HCT116 (cell line): ENCODE results near the gene SLC35B2. TPM values are rescaled to one million over a fixed set of nuclear protein-coding genes. Genes with fewer than 3 reads are reported as not detected.

Source experiments
- ATAC-seq: fragments of 200-7000 bp; cut with Tn5 transposase; 2 replicates; pipeline ENCODE4 v1.9.1; 2020; ENCODE audit warnings: mild to moderate bottlenecking, moderate library complexity
- BruUV-seq: library from RNA; stranded (reverse); fragments of 400-500 nt; replicated peaks from 2 replicates; lab custom pipeline; 2021; lab: Mats Ljungman, UMichigan
- CTCF ChIA-PET: fragments of 300-600 bp; sonication (Branson Sonifier 250); formaldehyde crosslinking; loops from one replicate; lab custom pipeline; 2021; ENCODE audit warnings: antibody characterized with exemption; lab: Charles Lee
- POLR2A ChIA-PET: fragments of 300-600, 350-600 bp; sonication (Branson Sonifier 250); formaldehyde crosslinking; loops from one replicate; lab custom pipeline; 2021; ENCODE audit warnings: antibody characterized with exemption; lab: Charles Lee
- RAD21 ChIA-PET, 2 experiments: fragments of 300-600 bp; sonication (Branson Sonifier 250); formaldehyde crosslinking; loops; one replicate each; lab custom pipeline; 2023; ENCODE audit warnings: low total read pairs in 2 of 2; ENCODE audit not compliant: uncharacterized antibody in 2 of 2, unreplicated experiment in 2 of 2, low non-redundant PET in 1 of 2; lab: Charles Lee
- DNase-seq: peaks from one replicate; pipeline ENCODE4 v3.0.0-alpha.2; 2010; ENCODE audit warnings: low read depth, low spot score
- H2AFZ ChIP-seq: fragments of 200-600 bp; shearing (Covaris generic), sonication (generic); 2 replicates; pipeline ENCODE4 v1.6.1; 2017; ENCODE audit warnings: low read depth, mixed run types, mixed read lengths, antibody characterized with exemption, low read length; ENCODE audit not compliant: poor library complexity, severe bottlenecking
- H3K27ac ChIP-seq: 2 replicates; pipeline ENCODE4 v1.5.1; 2012; ENCODE audit warnings: low read depth, low read length
- H3K27me3 ChIP-seq: fragments of 200-600 bp; sonication (generic); 2 replicates; pipeline ENCODE4 v1.6.1; 2016; ENCODE audit warnings: mixed run types, low read length, mixed read lengths; ENCODE audit not compliant: insufficient read depth
- H3K36me3 ChIP-seq, 2 experiments: fragments of 200-500 bp in 1 of 2; fragments of 200-600 bp in 1 of 2; sonication (Bioruptor generic) in 1 of 2; sonication (generic) in 1 of 2; 2 replicates each; pipeline versions ENCODE4 v1.5.1 to v1.6.1; 2014 to 2016; ENCODE audit warnings: low read length in 2 of 2, inconsistent platforms in 1 of 2, mixed read lengths in 1 of 2, mixed run types in 1 of 2; ENCODE audit not compliant: insufficient read depth in 2 of 2, control insufficient read depth in 1 of 2
- H3K4me1 ChIP-seq, 2 experiments: fragments of 200-600 bp in 1 of 2; sonication (generic) in 1 of 2; 2 replicates each; pipeline versions ENCODE4 v1.5.1 to v1.6.1; 2012 to 2017; ENCODE audit warnings: low read length in 2 of 2, inconsistent platforms in 1 of 2, mild to moderate bottlenecking in 1 of 2, mixed read lengths in 1 of 2, mixed run types in 1 of 2, moderate library complexity in 1 of 2; ENCODE audit not compliant: insufficient read depth in 2 of 2, control insufficient read depth in 1 of 2
- H3K4me2 ChIP-seq: fragments of 200-600 bp; sonication (generic); 2 replicates; pipeline ENCODE4 v1.6.1; 2017; ENCODE audit warnings: mixed run types, low read length, mixed read lengths
- H3K4me3 ChIP-seq, 2 experiments: fragments of 200-600 bp in 1 of 2; sonication (generic) in 1 of 2; replicated peaks in 1 of 2; 2 replicates each; pipeline ENCODE4 v1.5.1; 2011 to 2016; ENCODE audit warnings: low read length in 2 of 2, control low read depth in 1 of 2, low read depth in 1 of 2, mild to moderate bottlenecking in 1 of 2, mixed read lengths in 1 of 2, mixed run types in 1 of 2
- H3K79me2 ChIP-seq: fragments of 200-600 bp; sonication (generic); 2 replicates; pipeline ENCODE4 v1.6.1; 2017; ENCODE audit warnings: mild to moderate bottlenecking, mixed run types, low read length, moderate library complexity, mixed read lengths; ENCODE audit not compliant: insufficient read depth
- H3K9ac ChIP-seq: fragments of 200-600 bp; sonication (generic); 2 replicates; pipeline ENCODE4 v1.6.1; 2016; ENCODE audit warnings: low read length, mixed read lengths
- H3K9me2 ChIP-seq: fragments of 200-600 bp; sonication (generic), shearing (Covaris generic); 2 replicates; pipeline ENCODE4 v1.6.1; 2017; ENCODE audit warnings: mixed run types, mild to moderate bottlenecking, moderate library complexity; ENCODE audit not compliant: insufficient read depth
- H3K9me3 ChIP-seq, 2 experiments: fragments of 200-500 bp in 1 of 2; fragments of 200-600 bp in 1 of 2; sonication (Bioruptor generic) in 1 of 2; sonication (generic) in 1 of 2; 2 replicates each; pipeline ENCODE4 v1.6.1; 2014 to 2017; ENCODE audit warnings: low read length in 2 of 2, mixed read lengths in 2 of 2, inconsistent platforms in 1 of 2, low read depth in 1 of 2, mild to moderate bottlenecking in 1 of 2, mixed run types in 1 of 2, moderate library complexity in 1 of 2; ENCODE audit not compliant: control insufficient read depth in 1 of 2, insufficient read depth in 1 of 2
- H4K20me1 ChIP-seq: fragments of 200-600 bp; sonication (generic), shearing (Covaris generic); 2 replicates; pipeline ENCODE4 v1.6.1; 2017; ENCODE audit warnings: mixed run types, mild to moderate bottlenecking, moderate library complexity; ENCODE audit not compliant: insufficient read depth
- CEBPB ChIP-seq: IDR thresholded peaks from 2 replicates; pipeline ENCODE4 v1.6.1; 2012; ENCODE audit warnings: low read depth
- SP1 ChIP-seq: IDR thresholded peaks from 2 replicates; pipeline ENCODE4 v1.6.1; 2012; ENCODE audit warnings: low read depth
- SRF ChIP-seq: IDR thresholded peaks from 2 replicates; pipeline ENCODE4 v1.6.1; 2012; ENCODE audit warnings: low read depth
- TCF7L2 ChIP-seq: IDR thresholded peaks from 2 replicates; pipeline ENCODE4 v1.7.0; 2011; ENCODE audit warnings: borderline replicate concordance, inconsistent platforms; ENCODE audit not compliant: insufficient read depth, insufficient read length; ENCODE audit errors: extremely low read depth
- YY1 ChIP-seq: IDR thresholded peaks from 2 replicates; pipeline ENCODE4 v1.6.1; 2011; ENCODE audit warnings: low read length, low read depth, moderate library complexity, mild to moderate bottlenecking; ENCODE audit not compliant: insufficient replicate concordance; ENCODE audit errors: extremely low read depth
- intact Hi-C: fragments of 100-400 bp; cut with micrococcal nuclease; formaldehyde crosslinking; loops from 2 replicates; pipeline ENCODE4 v1.10.0; 2022
- total RNA-seq: library from RNA; stranded (reverse); gene quantifications from one replicate; pipeline ENCODE4 v1.2.1, GENCODE V29; 2021; ENCODE audit not compliant: unreplicated experiment
- TF ChIP-seq, protein P1 (sequence below): IDR thresholded peaks from 2 replicates; pipeline ENCODE4 v1.6.1; 2011; ENCODE audit warnings: mild to moderate bottlenecking, low read length, moderate library complexity; ENCODE audit not compliant: insufficient replicate concordance; ENCODE audit errors: extremely low read depth
- TF ChIP-seq, protein P2 (sequence below): IDR thresholded peaks from 2 replicates; pipeline ENCODE4 v1.6.1; 2012; ENCODE audit warnings: low read depth
- TF ChIP-seq, protein P3 (sequence below), 3 experiments: fragments of 200-600 bp in 1 of 3; sonication (generic) in 1 of 3; IDR thresholded peaks in 2 of 3; conservative IDR thresholded peaks in 1 of 3; 2 replicates each; pipeline ENCODE4 v1.5.1; 2012 to 2017; ENCODE audit warnings: low read depth in 2 of 3, low read length in 2 of 3, antibody characterized with exemption in 1 of 3, borderline replicate concordance in 1 of 3, control low read depth in 1 of 3, mild to moderate bottlenecking in 1 of 3, mixed read lengths in 1 of 3, mixed run types in 1 of 3, moderate library complexity in 1 of 3; ENCODE audit not compliant: insufficient read depth in 1 of 3
- TF ChIP-seq, protein P4 (sequence below): IDR thresholded peaks from 2 replicates; pipeline ENCODE4 v1.6.1; 2012

The SLC35B2 gene
- total RNA-seq, 1 experiment from 2014 or later, result 50.5 TPM

DNA sequence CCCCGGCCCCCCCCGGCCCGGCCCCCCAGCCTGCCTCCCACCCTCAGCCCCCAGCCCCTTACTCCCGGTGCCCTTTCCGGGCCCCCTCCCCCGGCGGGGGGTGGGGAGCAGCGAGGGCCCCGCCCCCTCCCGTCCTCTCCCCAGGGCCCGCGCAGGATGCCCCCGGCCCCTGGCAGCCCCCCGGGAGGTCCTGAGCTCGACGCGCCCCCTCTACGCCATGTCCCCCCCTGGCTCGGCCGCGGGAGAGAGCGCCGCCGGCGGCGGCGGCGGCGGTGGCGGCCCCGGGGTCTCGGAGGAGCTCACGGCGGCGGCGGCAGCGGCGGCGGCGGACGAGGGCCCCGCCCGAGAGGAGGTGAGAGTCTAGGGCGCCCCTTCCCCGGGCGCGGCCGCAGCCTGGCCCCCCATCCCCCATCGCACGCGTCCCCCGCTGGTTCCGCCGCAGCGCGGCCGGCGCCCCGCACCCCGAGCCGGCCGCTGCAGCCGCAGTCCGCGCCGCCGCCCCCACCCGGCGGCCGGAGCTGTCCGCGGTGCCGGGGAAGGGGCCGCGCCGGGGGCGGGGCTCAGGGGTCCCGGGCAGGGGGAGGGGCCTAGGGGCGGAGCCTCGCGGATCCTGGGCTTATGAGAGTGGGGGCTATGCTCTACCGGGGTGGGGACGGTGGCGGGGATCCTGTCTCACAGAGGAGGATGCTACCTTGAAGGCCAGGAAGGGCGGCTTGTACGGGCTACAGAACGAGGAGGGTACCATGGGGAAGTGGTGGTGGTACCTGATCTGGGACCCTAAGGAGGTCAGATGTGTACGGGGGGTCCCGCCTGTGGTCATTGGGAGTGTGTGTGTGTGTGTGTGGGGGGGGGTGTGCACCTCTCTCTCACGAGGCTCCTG is 13.4 kb upstream of the SLC35B2 start:
- H3K27me3 ChIP-seq, result no peaks in the 10 kb centered on the region
- no TSS peak for BruUV-seq
- POLR2A ChIA-PET, result no interaction called here
- H3K36me3 ChIP-seq, result no peaks in the 10 kb centered on the region
- no peak for ATAC-seq
- H3K9me3 ChIP-seq, result no peaks in the 10 kb centered on the region
- CTCF ChIA-PET, result no interaction called here
- RAD21 ChIA-PET, result no interaction called here
- no peaks in the 10 kb centered on the region for H3K9me2 ChIP-seq
- no peak overlapping the region for H2AFZ ChIP-seq
- TF ChIP-seq CEBPB (no peak), TCF7L2 (no peak), SRF (no peak), YY1 (no peak), SP1 (no peak)
- TF ChIP-seq, protein P1, sequence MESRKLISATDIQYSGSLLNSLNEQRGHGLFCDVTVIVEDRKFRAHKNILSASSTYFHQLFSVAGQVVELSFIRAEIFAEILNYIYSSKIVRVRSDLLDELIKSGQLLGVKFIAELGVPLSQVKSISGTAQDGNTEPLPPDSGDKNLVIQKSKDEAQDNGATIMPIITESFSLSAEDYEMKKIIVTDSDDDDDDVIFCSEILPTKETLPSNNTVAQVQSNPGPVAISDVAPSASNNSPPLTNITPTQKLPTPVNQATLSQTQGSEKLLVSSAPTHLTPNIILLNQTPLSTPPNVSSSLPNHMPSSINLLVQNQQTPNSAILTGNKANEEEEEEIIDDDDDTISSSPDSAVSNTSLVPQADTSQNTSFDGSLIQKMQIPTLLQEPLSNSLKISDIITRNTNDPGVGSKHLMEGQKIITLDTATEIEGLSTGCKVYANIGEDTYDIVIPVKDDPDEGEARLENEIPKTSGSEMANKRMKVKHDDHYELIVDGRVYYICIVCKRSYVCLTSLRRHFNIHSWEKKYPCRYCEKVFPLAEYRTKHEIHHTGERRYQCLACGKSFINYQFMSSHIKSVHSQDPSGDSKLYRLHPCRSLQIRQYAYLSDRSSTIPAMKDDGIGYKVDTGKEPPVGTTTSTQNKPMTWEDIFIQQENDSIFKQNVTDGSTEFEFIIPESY, result no peak
- TF ChIP-seq, protein P2, sequence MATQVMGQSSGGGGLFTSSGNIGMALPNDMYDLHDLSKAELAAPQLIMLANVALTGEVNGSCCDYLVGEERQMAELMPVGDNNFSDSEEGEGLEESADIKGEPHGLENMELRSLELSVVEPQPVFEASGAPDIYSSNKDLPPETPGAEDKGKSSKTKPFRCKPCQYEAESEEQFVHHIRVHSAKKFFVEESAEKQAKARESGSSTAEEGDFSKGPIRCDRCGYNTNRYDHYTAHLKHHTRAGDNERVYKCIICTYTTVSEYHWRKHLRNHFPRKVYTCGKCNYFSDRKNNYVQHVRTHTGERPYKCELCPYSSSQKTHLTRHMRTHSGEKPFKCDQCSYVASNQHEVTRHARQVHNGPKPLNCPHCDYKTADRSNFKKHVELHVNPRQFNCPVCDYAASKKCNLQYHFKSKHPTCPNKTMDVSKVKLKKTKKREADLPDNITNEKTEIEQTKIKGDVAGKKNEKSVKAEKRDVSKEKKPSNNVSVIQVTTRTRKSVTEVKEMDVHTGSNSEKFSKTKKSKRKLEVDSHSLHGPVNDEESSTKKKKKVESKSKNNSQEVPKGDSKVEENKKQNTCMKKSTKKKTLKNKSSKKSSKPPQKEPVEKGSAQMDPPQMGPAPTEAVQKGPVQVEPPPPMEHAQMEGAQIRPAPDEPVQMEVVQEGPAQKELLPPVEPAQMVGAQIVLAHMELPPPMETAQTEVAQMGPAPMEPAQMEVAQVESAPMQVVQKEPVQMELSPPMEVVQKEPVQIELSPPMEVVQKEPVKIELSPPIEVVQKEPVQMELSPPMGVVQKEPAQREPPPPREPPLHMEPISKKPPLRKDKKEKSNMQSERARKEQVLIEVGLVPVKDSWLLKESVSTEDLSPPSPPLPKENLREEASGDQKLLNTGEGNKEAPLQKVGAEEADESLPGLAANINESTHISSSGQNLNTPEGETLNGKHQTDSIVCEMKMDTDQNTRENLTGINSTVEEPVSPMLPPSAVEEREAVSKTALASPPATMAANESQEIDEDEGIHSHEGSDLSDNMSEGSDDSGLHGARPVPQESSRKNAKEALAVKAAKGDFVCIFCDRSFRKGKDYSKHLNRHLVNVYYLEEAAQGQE, result no peak
- TF ChIP-seq, protein P3, sequence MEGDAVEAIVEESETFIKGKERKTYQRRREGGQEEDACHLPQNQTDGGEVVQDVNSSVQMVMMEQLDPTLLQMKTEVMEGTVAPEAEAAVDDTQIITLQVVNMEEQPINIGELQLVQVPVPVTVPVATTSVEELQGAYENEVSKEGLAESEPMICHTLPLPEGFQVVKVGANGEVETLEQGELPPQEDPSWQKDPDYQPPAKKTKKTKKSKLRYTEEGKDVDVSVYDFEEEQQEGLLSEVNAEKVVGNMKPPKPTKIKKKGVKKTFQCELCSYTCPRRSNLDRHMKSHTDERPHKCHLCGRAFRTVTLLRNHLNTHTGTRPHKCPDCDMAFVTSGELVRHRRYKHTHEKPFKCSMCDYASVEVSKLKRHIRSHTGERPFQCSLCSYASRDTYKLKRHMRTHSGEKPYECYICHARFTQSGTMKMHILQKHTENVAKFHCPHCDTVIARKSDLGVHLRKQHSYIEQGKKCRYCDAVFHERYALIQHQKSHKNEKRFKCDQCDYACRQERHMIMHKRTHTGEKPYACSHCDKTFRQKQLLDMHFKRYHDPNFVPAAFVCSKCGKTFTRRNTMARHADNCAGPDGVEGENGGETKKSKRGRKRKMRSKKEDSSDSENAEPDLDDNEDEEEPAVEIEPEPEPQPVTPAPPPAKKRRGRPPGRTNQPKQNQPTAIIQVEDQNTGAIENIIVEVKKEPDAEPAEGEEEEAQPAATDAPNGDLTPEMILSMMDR (IDR thresholded peaks at IDR 0.05 in 2 of 3, conservative IDR thresholded peaks at IDR 0.05 in 1 of 3; ENCODE audit: borderline replicate concordance in 1 of 3, insufficient read depth in 1 of 3, low read depth in 2 of 3, low read length in 2 of 3), result no peak
- TF ChIP-seq, protein P4, sequence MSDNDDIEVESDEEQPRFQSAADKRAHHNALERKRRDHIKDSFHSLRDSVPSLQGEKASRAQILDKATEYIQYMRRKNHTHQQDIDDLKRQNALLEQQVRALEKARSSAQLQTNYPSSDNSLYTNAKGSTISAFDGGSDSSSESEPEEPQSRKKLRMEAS, result no peak
- TF ChIP-seq, all 23 proteins: peak for 0
- DNase-seq, result no peak
- Histone ChIP-seq H3K9ac (no peak overlapping the region), H4K20me1 (no peaks in the 10 kb centered on the region), H3K4me1 (peaks cover 0 to 5% of the 10 kb centered on the region in 2 experiments; a peak in 2 of 4 replicates), H3K4me3 (no peak overlapping the region), H3K27ac (no peak overlapping the region), H3K4me2 (no peak overlapping the region), H3K79me2 (no peaks in the 10 kb centered on the region)
- intact Hi-C loops, result no loop called here
